ENCODE measurements around the gene KLRG1. TPM values are rescaled to one million over a fixed set of nuclear protein-coding genes. Genes with fewer than 3 reads are reported as not detected.

KLRG1 gene
- total RNA-seq, 1 donor from 2014 or later, result 1.2 TPM

GRCh38 chr12:9049520-9050133 lies 60.3 kb downstream of the KLRG1 start:
- no peak for DNase-seq (ENCODE audit: low read depth)
- no peak overlapping the region for H3K4me3 ChIP-seq (ENCODE audit: low read depth, low read length)
- TF ChIP-seq CTCF (conservative IDR thresholded peaks at IDR 0.05; ENCODE audit: low read depth, low read length), result peak; percentile 61

DNA sequence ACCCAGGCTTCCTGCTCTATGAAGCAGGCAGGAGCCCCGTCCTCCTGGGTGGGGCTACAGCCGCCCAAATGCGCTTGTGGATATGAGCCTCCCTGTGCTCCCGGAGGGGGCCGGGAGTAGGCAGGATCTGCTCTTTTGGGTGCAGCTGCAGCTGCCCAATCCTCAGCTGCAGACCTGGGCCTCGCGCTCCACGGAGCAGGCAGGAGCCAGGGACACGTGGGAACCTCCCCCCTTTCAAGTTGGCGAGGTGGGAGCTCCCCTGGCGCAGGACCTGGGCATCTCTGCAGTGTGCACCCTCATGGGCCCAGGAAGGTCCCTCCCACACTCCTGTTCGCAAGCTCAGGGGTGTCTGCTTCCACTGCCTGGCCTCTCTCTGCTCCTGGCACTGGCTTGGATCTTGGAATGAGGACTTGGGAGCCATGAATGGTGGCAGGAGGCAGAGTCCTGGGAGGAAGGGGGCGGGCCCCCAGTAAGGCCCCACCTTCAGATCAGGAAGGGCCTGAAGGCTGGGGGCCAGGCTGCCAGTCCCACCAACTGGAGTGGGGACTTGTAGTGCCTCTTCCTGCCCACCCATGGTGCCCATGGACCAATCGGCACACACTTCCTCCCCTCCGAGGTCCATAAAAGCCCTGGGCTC lies 61.3 kb downstream of the KLRG1 start:
- TF ChIP-seq CTCF (conservative IDR thresholded peaks at IDR 0.05; ENCODE audit: low read depth, low read length), result no peak
- H3K4me3 ChIP-seq (ENCODE audit: low read depth, low read length), result no peak overlapping the region
- no peak for DNase-seq (ENCODE audit: low read depth)

DNA sequence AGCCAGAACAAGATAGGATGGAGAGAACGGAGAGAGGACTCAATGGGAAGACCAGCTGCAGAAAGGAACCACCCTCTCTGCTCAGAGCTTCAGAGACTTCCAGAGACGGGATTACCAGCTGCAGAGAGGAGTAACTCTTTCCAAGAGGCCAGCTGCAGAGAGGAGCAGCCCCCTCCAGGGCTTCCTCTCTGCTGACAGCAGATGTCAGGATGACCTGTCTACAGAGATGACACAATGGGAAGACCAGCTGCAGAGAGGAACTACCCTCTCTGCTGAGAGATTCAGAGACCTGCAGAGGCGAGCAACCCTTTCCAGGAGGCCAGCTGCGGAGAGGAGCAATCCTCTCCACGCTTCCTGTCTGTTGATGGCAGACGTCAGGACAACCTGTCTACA lies 61.8 kb downstream of the KLRG1 start:
- no peak for DNase-seq (ENCODE audit: low read depth)
- H3K4me3 ChIP-seq (ENCODE audit: low read depth, low read length), result no peak overlapping the region
- no peak for TF ChIP-seq CTCF (conservative IDR thresholded peaks at IDR 0.05; ENCODE audit: low read depth, low read length)

GRCh38 chr12:9052610-9053009 lies 63.3 kb downstream of the KLRG1 start:
- no peak for DNase-seq (ENCODE audit: low read depth)
- no peak overlapping the region for H3K4me3 ChIP-seq (ENCODE audit: low read depth, low read length)
- no peak for TF ChIP-seq CTCF (conservative IDR thresholded peaks at IDR 0.05; ENCODE audit: low read depth, low read length)

Other genes with a start within 250 kb of the KLRG1 start
- 0.22 TPM in 1 of 2 replicates, not detected in the other for gene A2ML1, start 166.9 kb upstream of the KLRG1 start, total RNA-seq
- gene PHC1, start 75.0 kb upstream of the KLRG1 start, total RNA-seq, result 24.4 and 31.0 TPM in 2 replicates
- 114 and 118 TPM in 2 replicates for gene M6PR, start 39.9 kb upstream of the KLRG1 start, total RNA-seq
- gene A2M, start 126.4 kb downstream of the KLRG1 start, total RNA-seq, result 0.17 and 0.29 TPM in 2 replicates
- not detected in 2 replicates for gene PZP, start 218.8 kb downstream of the KLRG1 start, total RNA-seq